Activated T-cell treated with anti-CD3 and anti-CD28 coated beads for 4 hours (primary cell): Measurements from ENCODE around the gene TAX1BP3.

Experiments used
- DNase-seq: peaks from one replicate; pipeline ENCODE4 v3.0.0-alpha.2; 2020

The TAX1BP3 gene

GRCh38 chr17:3622977-3623594 is 45.3 kb downstream of the TAX1BP3 start:
- DNase-seq: no peak

GRCh38 chr17:3621146-3621720 is 47.1 kb downstream of the TAX1BP3 start:
- DNase-seq: no peak

GRCh38 chr17:3615160-3615870 is 53.1 kb downstream of the TAX1BP3 start:
- no peak for DNase-seq

DNA sequence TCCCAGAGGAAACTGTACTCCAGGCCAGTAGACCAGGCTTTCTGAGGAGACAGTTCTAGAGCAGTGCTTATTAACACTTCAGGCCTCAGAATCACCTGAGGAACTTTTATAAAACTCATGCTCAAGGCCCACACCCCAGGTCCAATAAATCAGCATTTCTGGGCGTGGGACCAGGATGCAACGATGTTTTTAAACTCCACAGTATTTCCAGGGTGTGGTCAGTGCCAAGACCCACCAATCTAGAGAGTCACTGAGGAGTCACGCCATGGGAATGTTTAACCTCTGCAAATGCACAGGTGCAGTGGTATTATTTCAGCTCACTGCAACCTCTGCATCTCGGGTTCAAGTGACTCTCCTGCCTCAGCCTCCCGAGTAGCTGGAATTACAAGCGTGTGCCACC is 55.3 kb downstream of the TAX1BP3 start:
- DNase-seq: no peak
